Thymus (tissue), 11 donors: Measurements from ENCODE around the gene KLC3. TPM values are rescaled to one million over a fixed set of nuclear protein-coding genes. Genes with fewer than 3 reads are reported as not detected.

Experiments
- DNase-seq, 9 donors: peaks; one replicate each; pipeline ENCODE4 v3.0.0-alpha.2; 2013; ENCODE audit warnings: low spot score in 9 of 9, low read depth in 6 of 9, missing footprints in 1 of 9
- H3K27ac ChIP-seq, 2 donors: one replicate each; pipeline ENCODE4 v1.5.1; 2013; ENCODE audit warnings: control low read depth in 1 of 2, low read depth in 1 of 2, low read length in 1 of 2, mild to moderate bottlenecking in 1 of 2, moderate library complexity in 1 of 2
- H3K27me3 ChIP-seq, 2 donors: one replicate each; pipeline ENCODE4 v1.5.1; 2013; ENCODE audit warnings: low read length in 1 of 2; ENCODE audit not compliant: control insufficient read depth in 2 of 2, insufficient read depth in 1 of 2
- H3K36me3 ChIP-seq, 2 donors: one replicate each; pipeline ENCODE4 v1.5.1; 2013; ENCODE audit warnings: low read length in 1 of 2, mild to moderate bottlenecking in 1 of 2, moderate library complexity in 1 of 2; ENCODE audit not compliant: control insufficient read depth in 2 of 2, insufficient read depth in 2 of 2
- H3K4me1 ChIP-seq, 2 donors: one replicate each; pipeline ENCODE4 v1.5.1; 2013; ENCODE audit warnings: low read length in 2 of 2; ENCODE audit not compliant: control insufficient read depth in 2 of 2, insufficient read depth in 2 of 2
- H3K4me3 ChIP-seq, 2 donors: one replicate each; pipeline ENCODE4 v1.5.1; 2013; ENCODE audit warnings: low read length in 2 of 2, control low read depth in 1 of 2, mild to moderate bottlenecking in 1 of 2
- H3K9me3 ChIP-seq, 2 donors: one replicate each; pipeline ENCODE4 v1.5.1; 2013; ENCODE audit warnings: low read length in 1 of 2, mild to moderate bottlenecking in 1 of 2; ENCODE audit not compliant: control insufficient read depth in 2 of 2, insufficient read depth in 1 of 2
- WGBS: extraction: QIAGEN DNeasy Blood & Tissue Kit; methylation state at CpG from one replicate; pipeline ENCODE4 v1.1.7; 2013; 5-methylcytosine and 5-hydroxymethylcytosine counted together
- polyA plus RNA-seq: library from polyadenylated mRNA; stranded (reverse); fragments of 200-250 nt; gene quantifications from one replicate; pipeline ENCODE4 v1.2.3, GENCODE V29; 2013
- total RNA-seq: library from RNA; stranded (reverse); fragments of 120-200 nt; gene quantifications from one replicate; pipeline ENCODE4 v1.2.4, GENCODE V29; 2013
- donor health status: healthy.

Gene KLC3
- total and polyA plus RNA-seq, 2 donors, result 2.5 to 5.5 TPM

- Histone ChIP-seq H3K4me3 (no peak overlapping the region), H3K27me3 (no peaks in the 10 kb centered on the region), H3K4me1 (no peaks in the 10 kb centered on the region), H3K36me3 (peaks cover 14 to 17% of the 10 kb centered on the region in 2 donors), H3K27ac (no peak overlapping the region), H3K9me3 (no peaks in the 10 kb centered on the region)
- DNase-seq, result no peak
- 99% methylated on average over 6 of the region's 6 CpGs for WGBS
These were observed 40.8 kb upstream of the KLC3 start for GRCh38 chr19:45299719-45300118.

- no peak overlapping the region for H3K27ac ChIP-seq
- no peaks in the 10 kb centered on the region for H3K27me3 ChIP-seq
- H3K9me3 ChIP-seq, result peaks cover 0 to 3% of the 10 kb centered on the region in 2 donors
- peaks cover 4 to 5% of the 10 kb centered on the region in 2 donors for H3K36me3 ChIP-seq
- H3K4me1 ChIP-seq, result no peaks in the 10 kb centered on the region
- WGBS, result 96% methylated on average over 27 of the region's 27 CpGs
- no peak overlapping the region for H3K4me3 ChIP-seq
- DNase-seq, result no peak
These were observed 38.1 kb upstream of the KLC3 start for GRCh38 chr19:45302416-45302815.

- WGBS, result 99% methylated on average over 12 of the region's 12 CpGs
- Histone ChIP-seq H3K27ac (no peak overlapping the region), H3K27me3 (no peaks in the 10 kb centered on the region), H3K4me3 (no peak overlapping the region), H3K4me1 (no peaks in the 10 kb centered on the region), H3K9me3 (peaks cover 0 to 4% of the 10 kb centered on the region in 2 donors), H3K36me3 (peaks cover 4% of the 10 kb centered on the region in 2 donors)
- DNase-seq, result no peak
These were observed 37.1 kb upstream of the KLC3 start for GRCh38 chr19:45303269-45304060.

GRCh38 chr19:45304141-45304926 lies 36.2 kb upstream of the KLC3 start:
- 85% methylated on average over 4 of the region's 4 CpGs for whole genome bisulfite sequencing
- Histone ChIP-seq H3K4me3 (no peak overlapping the region), H3K36me3 (peaks cover 2 to 4% of the 10 kb centered on the region in 2 donors), H3K9me3 (peaks cover 0 to 4% of the 10 kb centered on the region in 2 donors), H3K27me3 (no peaks in the 10 kb centered on the region), H3K4me1 (no peaks in the 10 kb centered on the region), H3K27ac (no peak overlapping the region)
- no peak for DNase-seq

GRCh38 chr19:45305007-45305406 lies 35.5 kb upstream of the KLC3 start:
- H3K4me3 ChIP-seq, result no peak overlapping the region
- H3K27me3 ChIP-seq, result no peaks in the 10 kb centered on the region
- H3K9me3 ChIP-seq, result peaks cover 0 to 4% of the 10 kb centered on the region in 2 donors
- no peaks in the 10 kb centered on the region for H3K36me3 ChIP-seq
- 80% methylated on average over 4 of the region's 4 CpGs for WGBS
- H3K4me1 ChIP-seq, result no peaks in the 10 kb centered on the region
- no peak overlapping the region for H3K27ac ChIP-seq
- DNase-seq, result no peak

- WGBS, result 36% methylated on average over 5 of the region's 5 CpGs
- Histone ChIP-seq H3K4me3 (no peak overlapping the region), H3K9me3 (peaks cover 0 to 4% of the 10 kb centered on the region in 2 donors), H3K36me3 (no peaks in the 10 kb centered on the region), H3K27me3 (no peaks in the 10 kb centered on the region), H3K27ac (no peak overlapping the region), H3K4me1 (no peaks in the 10 kb centered on the region)
- no peak for DNase-seq
These were observed 35.1 kb upstream of the KLC3 start for GRCh38 chr19:45305421-45305820.

GRCh38 chr19:45306040-45306439 lies 34.5 kb upstream of the KLC3 start:
- H3K4me1 ChIP-seq, result no peaks in the 10 kb centered on the region
- DNase-seq, result no peak
- H3K27me3 ChIP-seq, result no peaks in the 10 kb centered on the region
- peaks cover 0 to 4% of the 10 kb centered on the region in 2 donors for H3K9me3 ChIP-seq
- no peak overlapping the region for H3K4me3 ChIP-seq
- WGBS, result 76% methylated on average over 9 of the region's 9 CpGs
- no peak overlapping the region for H3K27ac ChIP-seq
- no peaks in the 10 kb centered on the region for H3K36me3 ChIP-seq

- no peaks in the 10 kb centered on the region for H3K4me1 ChIP-seq
- no peaks in the 10 kb centered on the region for H3K27me3 ChIP-seq
- H3K27ac ChIP-seq, result no peak overlapping the region
- DNase-seq, result peak in 1 of 9 donors; percentile 7
- WGBS, result 83% methylated on average over 18 of the region's 18 CpGs
- no peaks in the 10 kb centered on the region for H3K36me3 ChIP-seq
- H3K9me3 ChIP-seq, result peaks cover 0 to 4% of the 10 kb centered on the region in 2 donors
- H3K4me3 ChIP-seq, result no peak overlapping the region
These were observed 34.0 kb upstream of the KLC3 start for GRCh38 chr19:45306518-45307027.

GRCh38 chr19:45307361-45307760 lies 33.2 kb upstream of the KLC3 start:
- Histone ChIP-seq H3K27me3 (no peaks in the 10 kb centered on the region), H3K4me1 (no peaks in the 10 kb centered on the region), H3K36me3 (no peaks in the 10 kb centered on the region), H3K4me3 (no peak overlapping the region), H3K27ac (no peak overlapping the region), H3K9me3 (peaks cover 0 to 4% of the 10 kb centered on the region in 2 donors)
- no peak for DNase-seq
- 91% methylated on average over 19 of the region's 19 CpGs for WGBS
